Peyer's patch (tissue), 4 donors: ENCODE data around the gene SAA1. TPM values are rescaled to one million over a fixed set of nuclear protein-coding genes. Genes with fewer than 3 reads are reported as not detected.

Experiments used
- DNase-seq, 3 donors: peaks; one replicate each; pipeline ENCODE4 v3.0.0-alpha.2; 2017 to 2019
- H3K27ac ChIP-seq, 4 donors: fragments of 200-600 bp; sonication (generic); one replicate each; pipeline ENCODE4 v1.5.1; 2016 to 2019
- H3K27me3 ChIP-seq, 2 donors: fragments of 200-600 bp; sonication (generic); one replicate each; pipeline ENCODE4 v1.5.1; 2019
- H3K36me3 ChIP-seq, 3 donors: fragments of 200-600 bp; sonication (generic); one replicate each; pipeline ENCODE4 v1.5.1; 2016 to 2019
- H3K4me1 ChIP-seq, 4 donors: fragments of 200-600 bp; sonication (generic); one replicate each; pipeline ENCODE4 v1.5.1; 2016 to 2019
- H3K4me3 ChIP-seq, 4 donors: fragments of 200-600 bp; sonication (generic); 1 replicate in 3 of 4; 2 replicates in 1 of 4; pipeline ENCODE4 v1.5.1; 2016 to 2019; ENCODE audit warnings: mild to moderate bottlenecking in 1 of 4
- H3K9me3 ChIP-seq, 4 donors: fragments of 200-600 bp; sonication (generic); one replicate each; pipeline ENCODE4 v1.5.1; 2016 to 2019; ENCODE audit warnings: mild to moderate bottlenecking in 1 of 4
- CTCF ChIP-seq, 6 experiments: fragments of 450-650 bp in 4 of 6; fragments of 200-600 bp in 2 of 6; sonication (generic) in 1 of 6; IDR thresholded peaks; one replicate each; pipeline ENCODE4 v1.5.1; 2017 to 2019; ENCODE audit warnings: antibody characterized with exemption in 6 of 6, mild to moderate bottlenecking in 3 of 6, moderate library complexity in 1 of 6
- POLR2A ChIP-seq, 2 donors: fragments of 450-650 bp; IDR thresholded peaks; one replicate each; pipeline ENCODE4 v1.5.1; 2017; ENCODE audit warnings: antibody characterized with exemption in 2 of 2, mild to moderate bottlenecking in 2 of 2, moderate library complexity in 2 of 2
- total RNA-seq, 4 donors: library from RNA; depleted of rRNA; stranded (reverse); fragments of >200 nt; gene quantifications; one replicate each; pipeline ENCODE4 v1.1.0, GENCODE V29; 2016

SAA1 gene
- total RNA-seq, 4 donors from 2014 or later: 4.7 TPM; not detected in 3

DNA sequence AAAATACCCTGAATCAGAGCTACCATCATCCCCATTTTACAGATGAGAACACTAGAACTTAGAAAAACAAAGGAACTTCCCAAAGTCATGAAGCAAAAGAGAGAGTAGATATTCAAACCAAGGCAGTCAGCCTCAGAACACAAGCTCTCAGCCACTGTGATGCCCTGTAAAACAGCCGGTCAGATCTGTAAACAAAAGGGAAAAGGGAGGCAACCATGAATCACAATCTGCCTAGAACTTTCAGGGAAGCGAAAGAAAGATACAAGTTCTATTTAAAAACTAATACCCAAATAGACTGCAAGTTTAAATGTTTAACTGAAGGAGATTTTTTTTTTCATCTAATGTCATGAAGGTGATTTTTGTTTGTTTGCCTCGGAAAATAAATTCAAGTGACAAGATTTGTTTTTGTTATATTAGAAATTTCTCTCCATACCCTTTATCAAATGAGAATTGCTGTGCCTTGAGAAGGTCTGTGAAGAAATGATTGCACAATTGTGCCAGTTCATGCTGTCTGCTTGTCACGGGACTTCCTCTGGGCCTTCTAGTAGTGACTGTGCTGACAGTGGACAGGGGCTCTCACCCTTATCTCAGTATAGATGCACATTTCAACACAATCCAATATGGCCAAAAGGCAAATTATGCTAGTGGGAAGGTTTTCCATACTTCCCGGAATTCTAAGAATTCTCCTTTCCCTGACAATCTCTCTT is 11.7 kb downstream of the SAA1 start:
- TF ChIP-seq POLR2A (IDR thresholded peaks at IDR 0.05): no peak
- no peak for TF ChIP-seq CTCF (IDR thresholded peaks at IDR 0.05)
- no peaks in the 10 kb centered on the region for H3K27me3 ChIP-seq
- H3K4me1 ChIP-seq: no peaks in the 10 kb centered on the region
- H3K27ac ChIP-seq: no peak overlapping the region
- peak in 1 of 3 donors; percentile 50 for DNase-seq
- H3K9me3 ChIP-seq: no peaks in the 10 kb centered on the region
- H3K36me3 ChIP-seq: peaks cover 0 to 25% (median 3%) of the 10 kb centered on the region in 3 donors
- no peak overlapping the region for H3K4me3 ChIP-seq

- Histone ChIP-seq H3K27me3 (no peaks in the 10 kb centered on the region), H3K9me3 (no peaks in the 10 kb centered on the region), H3K27ac (peak overlapping the region in 2 of 4 donors; percentile 24 to 50), H3K4me3 (no peak overlapping the region), H3K36me3 (peaks cover 0 to 42% (median 3%) of the 10 kb centered on the region in 3 donors), H3K4me1 (no peaks in the 10 kb centered on the region)
- TF ChIP-seq POLR2A (IDR thresholded peaks at IDR 0.05) (no peak), CTCF (IDR thresholded peaks at IDR 0.05) (no peak)
- no peak for DNase-seq
Measured at GRCh38 chr11:18280438-18281045, 14.5 kb downstream of the SAA1 start.

GRCh38 chr11:18282626-18283025 is 16.6 kb downstream of the SAA1 start:
- peaks cover 0 to 61% (median 3%) of the 10 kb centered on the region in 3 donors for H3K36me3 ChIP-seq
- no peak overlapping the region for H3K4me3 ChIP-seq
- H3K4me1 ChIP-seq: no peaks in the 10 kb centered on the region
- H3K27me3 ChIP-seq: no peaks in the 10 kb centered on the region
- peak overlapping the region in 1 of 4 donors; percentile 46 for H3K27ac ChIP-seq
- DNase-seq: no peak
- TF ChIP-seq CTCF (IDR thresholded peaks at IDR 0.05): no peak
- TF ChIP-seq POLR2A (IDR thresholded peaks at IDR 0.05): no peak
- H3K9me3 ChIP-seq: no peaks in the 10 kb centered on the region

DNA sequence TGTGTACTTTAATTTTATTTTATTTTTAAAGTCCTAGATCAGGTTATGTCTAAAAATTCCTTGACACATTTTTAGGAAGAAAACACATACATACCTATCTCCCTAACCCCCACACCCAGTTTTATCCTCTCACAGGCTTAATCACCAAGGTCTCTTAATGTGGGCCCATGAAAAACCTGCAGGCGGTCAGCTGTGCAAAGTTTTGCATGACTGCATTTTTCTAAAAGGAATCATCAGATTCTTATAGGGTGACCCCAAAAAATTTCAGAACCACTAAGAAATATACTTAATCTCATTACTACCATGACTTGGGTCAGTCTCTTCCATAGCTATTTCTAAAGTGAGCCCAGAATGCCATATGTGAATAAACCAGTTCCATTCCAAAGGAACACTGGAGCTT is 19.8 kb downstream of the SAA1 start:
- H3K27me3 ChIP-seq: no peaks in the 10 kb centered on the region
- H3K4me1 ChIP-seq: no peaks in the 10 kb centered on the region
- no peaks in the 10 kb centered on the region for H3K9me3 ChIP-seq
- peaks cover 0 to 64% (median 3%) of the 10 kb centered on the region in 3 donors for H3K36me3 ChIP-seq
- no peak for DNase-seq
- H3K4me3 ChIP-seq: no peak overlapping the region
- no peak overlapping the region for H3K27ac ChIP-seq
- TF ChIP-seq POLR2A (IDR thresholded peaks at IDR 0.05): no peak
- no peak for TF ChIP-seq CTCF (IDR thresholded peaks at IDR 0.05)

DNA sequence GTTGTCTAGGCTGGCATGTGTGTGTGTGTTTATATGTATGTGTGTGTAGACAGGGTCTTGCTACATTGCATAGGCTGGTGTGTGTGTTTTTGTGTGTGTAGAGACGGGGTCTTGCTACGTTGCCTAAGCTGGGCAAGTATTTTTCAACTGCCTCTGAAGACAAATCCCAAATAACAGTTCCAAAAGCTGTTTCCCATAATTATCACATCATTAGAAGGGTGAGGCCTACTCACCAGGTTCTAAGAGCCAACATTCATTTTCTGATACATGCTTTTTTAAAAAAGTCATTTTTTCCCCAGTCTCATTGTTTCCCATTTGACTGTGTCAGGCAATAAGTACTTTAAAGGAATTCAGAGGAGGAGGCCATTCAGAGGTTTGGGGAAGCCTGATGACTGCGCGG is 22.8 kb downstream of the SAA1 start:
- no peaks in the 10 kb centered on the region for H3K27me3 ChIP-seq
- peaks cover 0 to 72% (median 0%) of the 10 kb centered on the region in 3 donors for H3K36me3 ChIP-seq
- DNase-seq: no peak
- no peak overlapping the region for H3K4me3 ChIP-seq
- no peak overlapping the region for H3K27ac ChIP-seq
- no peak for TF ChIP-seq POLR2A (IDR thresholded peaks at IDR 0.05)
- TF ChIP-seq CTCF (IDR thresholded peaks at IDR 0.05): no peak
- H3K4me1 ChIP-seq: no peaks in the 10 kb centered on the region
- H3K9me3 ChIP-seq: no peaks in the 10 kb centered on the region
